ENCODE measurements around the gene CSTPP1.

DNA sequence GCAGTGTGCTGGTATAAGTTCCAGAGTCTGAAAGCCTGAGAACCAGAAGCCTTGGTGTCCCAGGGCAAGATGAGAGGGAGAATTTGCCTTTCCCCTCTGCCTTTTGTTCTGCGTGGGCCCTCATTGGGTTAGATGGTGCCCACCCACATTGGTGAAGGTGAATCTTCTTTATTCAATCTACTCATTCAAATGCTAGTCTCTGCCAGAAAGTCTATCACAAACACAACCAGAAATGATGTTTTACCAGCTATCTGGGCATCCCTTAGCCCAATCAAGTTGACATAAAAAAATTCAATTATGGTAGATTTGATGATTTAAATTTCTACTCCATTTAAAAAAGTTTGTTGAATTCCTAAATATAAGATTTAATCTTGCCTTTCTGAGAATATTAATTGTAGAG is 22.2 kb downstream of the CSTPP1 start:
- TF ChIP-seq, protein P1, sequence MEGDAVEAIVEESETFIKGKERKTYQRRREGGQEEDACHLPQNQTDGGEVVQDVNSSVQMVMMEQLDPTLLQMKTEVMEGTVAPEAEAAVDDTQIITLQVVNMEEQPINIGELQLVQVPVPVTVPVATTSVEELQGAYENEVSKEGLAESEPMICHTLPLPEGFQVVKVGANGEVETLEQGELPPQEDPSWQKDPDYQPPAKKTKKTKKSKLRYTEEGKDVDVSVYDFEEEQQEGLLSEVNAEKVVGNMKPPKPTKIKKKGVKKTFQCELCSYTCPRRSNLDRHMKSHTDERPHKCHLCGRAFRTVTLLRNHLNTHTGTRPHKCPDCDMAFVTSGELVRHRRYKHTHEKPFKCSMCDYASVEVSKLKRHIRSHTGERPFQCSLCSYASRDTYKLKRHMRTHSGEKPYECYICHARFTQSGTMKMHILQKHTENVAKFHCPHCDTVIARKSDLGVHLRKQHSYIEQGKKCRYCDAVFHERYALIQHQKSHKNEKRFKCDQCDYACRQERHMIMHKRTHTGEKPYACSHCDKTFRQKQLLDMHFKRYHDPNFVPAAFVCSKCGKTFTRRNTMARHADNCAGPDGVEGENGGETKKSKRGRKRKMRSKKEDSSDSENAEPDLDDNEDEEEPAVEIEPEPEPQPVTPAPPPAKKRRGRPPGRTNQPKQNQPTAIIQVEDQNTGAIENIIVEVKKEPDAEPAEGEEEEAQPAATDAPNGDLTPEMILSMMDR (IDR thresholded peaks at IDR 0.05) = no peak
- TF ChIP-seq POLR2A (IDR thresholded peaks at IDR 0.05) = no peak

Data from lower leg skin (tissue), 3 donors.